T-helper 1 cell (primary cell): ENCODE data around the gene SCLT1.

Source experiments
- DNase-seq, 5 donors: peaks; one replicate each; pipeline ENCODE4 v3.0.0-alpha.2; 2012 to 2020

SCLT1 gene

DNA sequence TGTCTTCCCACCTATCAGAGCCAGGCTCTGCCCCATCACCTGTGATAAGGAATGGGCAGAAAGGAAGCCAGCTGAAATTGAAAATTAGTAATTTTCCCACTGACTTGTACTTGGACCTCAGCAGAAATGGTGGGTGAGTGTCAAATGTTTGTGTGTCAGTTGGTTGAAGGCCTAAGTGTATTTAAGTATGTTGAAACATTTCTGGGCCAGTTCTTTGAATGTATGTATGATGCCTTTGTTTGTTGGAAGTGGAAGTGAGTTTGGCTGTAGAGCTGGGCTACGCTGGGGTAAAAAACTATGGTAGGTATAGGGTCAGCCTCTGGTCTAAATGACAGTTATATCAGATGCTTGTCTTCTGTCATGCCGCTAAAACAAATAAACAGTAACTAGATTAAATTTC lies 256.1 kb downstream of the SCLT1 start:
- no peak for DNase-seq

DNA sequence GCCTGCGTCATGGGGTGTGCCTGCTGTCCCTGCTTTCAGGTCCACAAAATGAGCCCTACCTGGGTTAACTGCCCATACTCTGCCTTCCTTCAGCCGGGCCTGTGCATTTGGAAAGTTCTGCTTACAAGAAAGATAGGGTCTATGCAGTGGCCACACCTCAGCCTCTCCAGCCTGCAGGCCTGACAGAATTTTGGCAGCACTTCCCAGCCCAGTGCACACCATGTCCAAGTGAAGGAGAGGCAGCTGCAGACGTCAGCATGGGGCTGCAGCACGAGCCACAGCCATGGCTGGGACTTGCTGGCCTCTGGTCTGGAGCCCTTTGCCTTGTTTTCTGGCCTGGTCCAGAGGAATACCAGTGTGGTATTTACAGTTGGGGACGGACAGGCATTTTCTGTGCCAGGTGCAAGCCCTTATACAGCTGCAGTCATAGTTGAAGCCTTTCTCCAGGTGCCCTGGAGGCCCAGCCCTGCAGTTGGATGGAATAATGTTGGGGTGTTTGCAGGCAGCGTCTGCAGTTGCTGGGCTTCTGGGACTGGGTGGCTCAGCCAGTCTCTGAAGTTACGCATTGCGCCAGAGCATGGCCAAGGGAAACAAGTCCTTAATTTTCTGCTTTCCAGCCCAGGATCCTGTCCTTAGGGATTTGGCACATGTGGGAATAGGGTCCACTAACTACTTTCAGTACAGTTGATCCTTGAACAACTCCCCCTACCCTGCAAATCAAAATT lies 257.7 kb downstream of the SCLT1 start:
- DNase-seq: no peak
